AG10803 (cell line): ENCODE results near the gene HES2.
"Not testable (repeated sequence)": the region's sequence is repeated elsewhere in the genome, so short reads cannot be mapped to it uniquely, and the experiment has no call there.

ENCODE experiments used
- DNase-seq: peaks from one replicate; pipeline ENCODE4 v3.0.0; 2010; ENCODE audit warnings: low read depth
- H3K4me3 ChIP-seq: 2 replicates; pipeline ENCODE4 v1.5.1; 2011; ENCODE audit warnings: mild to moderate bottlenecking, low read length, control low read depth
- TF ChIP-seq, protein P1 (sequence below): conservative IDR thresholded peaks from 2 replicates; pipeline ENCODE4 v1.5.1; 2011; ENCODE audit warnings: mild to moderate bottlenecking, low read length, control low read depth, inconsistent platforms

Gene HES2

DNA sequence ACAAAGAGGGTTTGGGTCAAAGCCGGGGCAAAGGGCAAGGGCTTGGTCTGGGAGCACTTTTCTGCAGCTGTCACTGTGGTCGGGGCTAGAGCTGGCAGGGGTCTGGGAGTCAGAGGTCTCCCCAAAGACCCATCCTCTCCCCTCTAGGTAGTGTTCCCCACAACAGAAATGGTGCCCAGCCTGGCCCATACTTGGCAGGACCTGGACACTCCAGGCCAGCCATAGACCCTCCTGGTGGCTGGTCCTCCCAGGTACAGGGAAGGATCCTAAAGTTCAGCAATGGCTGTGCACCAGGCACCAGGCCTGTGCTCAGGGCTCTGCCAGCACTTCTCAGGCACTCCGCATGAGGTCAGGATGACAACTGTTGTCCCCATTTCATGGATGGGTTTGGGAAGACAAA is 15.8 kb upstream of the HES2 start:
- TF ChIP-seq, protein P1, sequence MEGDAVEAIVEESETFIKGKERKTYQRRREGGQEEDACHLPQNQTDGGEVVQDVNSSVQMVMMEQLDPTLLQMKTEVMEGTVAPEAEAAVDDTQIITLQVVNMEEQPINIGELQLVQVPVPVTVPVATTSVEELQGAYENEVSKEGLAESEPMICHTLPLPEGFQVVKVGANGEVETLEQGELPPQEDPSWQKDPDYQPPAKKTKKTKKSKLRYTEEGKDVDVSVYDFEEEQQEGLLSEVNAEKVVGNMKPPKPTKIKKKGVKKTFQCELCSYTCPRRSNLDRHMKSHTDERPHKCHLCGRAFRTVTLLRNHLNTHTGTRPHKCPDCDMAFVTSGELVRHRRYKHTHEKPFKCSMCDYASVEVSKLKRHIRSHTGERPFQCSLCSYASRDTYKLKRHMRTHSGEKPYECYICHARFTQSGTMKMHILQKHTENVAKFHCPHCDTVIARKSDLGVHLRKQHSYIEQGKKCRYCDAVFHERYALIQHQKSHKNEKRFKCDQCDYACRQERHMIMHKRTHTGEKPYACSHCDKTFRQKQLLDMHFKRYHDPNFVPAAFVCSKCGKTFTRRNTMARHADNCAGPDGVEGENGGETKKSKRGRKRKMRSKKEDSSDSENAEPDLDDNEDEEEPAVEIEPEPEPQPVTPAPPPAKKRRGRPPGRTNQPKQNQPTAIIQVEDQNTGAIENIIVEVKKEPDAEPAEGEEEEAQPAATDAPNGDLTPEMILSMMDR = no peak
- H3K4me3 ChIP-seq = no peak overlapping the region
- no peak for DNase-seq

DNA sequence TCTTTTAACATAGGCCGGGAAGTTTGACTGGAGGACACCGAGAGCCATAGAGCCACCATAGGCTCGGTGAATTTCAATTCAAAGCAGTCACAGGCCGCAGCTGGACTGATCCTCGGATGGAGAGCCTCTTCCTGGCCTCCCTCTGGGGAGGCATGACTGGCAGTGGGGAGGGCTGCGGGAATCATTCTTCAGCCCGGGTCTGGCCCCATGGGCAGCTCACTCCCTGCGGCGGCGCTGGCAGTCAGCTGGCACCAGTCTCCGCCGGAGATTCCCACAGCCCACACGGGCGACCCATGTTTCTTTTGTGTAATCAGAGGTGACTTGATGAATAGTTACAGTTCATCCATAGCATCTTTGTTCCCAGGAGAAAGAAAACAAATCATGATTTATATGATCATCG is 15.4 kb upstream of the HES2 start:
- no peak for DNase-seq
- no peak overlapping the region for H3K4me3 ChIP-seq
- TF ChIP-seq, protein P1 = no peak

DNA sequence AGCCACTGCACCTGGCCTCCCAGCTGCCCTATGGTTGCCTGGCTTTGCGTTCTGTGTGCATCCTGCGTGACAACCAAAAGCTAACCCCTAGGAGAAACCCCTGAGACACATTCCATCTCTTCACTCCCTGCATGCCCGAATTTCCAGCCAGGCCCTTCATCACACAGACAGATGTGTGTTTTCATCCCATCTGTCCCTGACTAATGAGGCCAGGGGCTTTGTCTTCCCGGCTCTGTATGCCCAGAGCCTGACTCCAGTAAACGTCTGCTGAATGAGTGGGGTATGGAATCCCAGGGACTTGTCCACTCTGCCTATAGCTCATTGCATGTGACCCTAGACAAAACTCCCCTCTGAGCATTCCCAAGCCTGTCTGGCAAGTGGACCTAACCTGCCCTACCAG is 14.5 kb upstream of the HES2 start:
- DNase-seq = no peak
- no peak overlapping the region for H3K4me3 ChIP-seq
- TF ChIP-seq, protein P1 = no peak

DNA sequence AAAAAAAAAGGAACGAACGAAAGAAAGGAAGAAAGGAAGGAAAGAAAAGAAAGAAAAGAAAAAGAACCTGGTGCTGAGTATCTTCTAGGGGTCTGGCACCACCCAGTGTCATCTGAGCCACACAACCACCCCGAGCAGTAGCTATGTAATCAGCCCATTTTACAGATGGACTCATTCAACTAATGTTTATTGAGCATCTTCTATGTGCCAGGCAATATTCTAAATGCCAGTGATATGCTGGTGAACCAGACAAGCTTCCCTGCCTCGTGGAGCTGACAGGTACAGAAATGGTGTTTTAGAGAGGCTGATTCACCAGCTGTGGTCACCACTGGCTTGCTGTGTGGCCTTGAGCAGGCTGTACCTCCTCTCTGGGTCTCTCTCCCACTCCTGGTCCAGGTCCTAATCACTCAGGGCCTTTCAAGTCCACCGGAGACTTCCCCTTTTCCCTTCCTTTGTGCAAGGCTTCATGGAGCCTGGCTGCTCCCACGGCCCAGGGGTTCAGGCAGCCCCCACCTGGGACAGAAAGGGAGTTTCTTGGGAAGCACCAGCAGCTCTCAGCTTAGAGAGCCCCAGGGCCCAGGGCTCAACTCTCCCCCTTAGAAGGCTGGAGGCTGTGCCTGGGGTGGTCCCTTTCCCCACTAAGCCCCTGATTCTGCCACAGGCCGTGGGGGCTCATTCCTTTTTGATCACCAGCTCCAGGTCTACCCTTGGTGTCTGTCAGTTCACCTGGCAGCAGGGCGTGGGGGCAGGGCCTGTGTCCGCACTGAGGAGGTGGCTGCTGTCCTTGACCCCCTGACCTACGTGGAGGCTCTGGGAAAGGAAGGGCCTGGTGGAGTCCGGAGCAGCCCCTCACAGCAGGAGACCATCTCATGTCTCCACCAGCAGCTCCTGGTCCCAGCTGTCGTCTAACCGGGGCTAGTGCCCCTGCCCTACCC is 12.2 kb upstream of the HES2 start:
- not testable (repeated sequence) for H3K4me3 ChIP-seq, DNase-seq

DNA sequence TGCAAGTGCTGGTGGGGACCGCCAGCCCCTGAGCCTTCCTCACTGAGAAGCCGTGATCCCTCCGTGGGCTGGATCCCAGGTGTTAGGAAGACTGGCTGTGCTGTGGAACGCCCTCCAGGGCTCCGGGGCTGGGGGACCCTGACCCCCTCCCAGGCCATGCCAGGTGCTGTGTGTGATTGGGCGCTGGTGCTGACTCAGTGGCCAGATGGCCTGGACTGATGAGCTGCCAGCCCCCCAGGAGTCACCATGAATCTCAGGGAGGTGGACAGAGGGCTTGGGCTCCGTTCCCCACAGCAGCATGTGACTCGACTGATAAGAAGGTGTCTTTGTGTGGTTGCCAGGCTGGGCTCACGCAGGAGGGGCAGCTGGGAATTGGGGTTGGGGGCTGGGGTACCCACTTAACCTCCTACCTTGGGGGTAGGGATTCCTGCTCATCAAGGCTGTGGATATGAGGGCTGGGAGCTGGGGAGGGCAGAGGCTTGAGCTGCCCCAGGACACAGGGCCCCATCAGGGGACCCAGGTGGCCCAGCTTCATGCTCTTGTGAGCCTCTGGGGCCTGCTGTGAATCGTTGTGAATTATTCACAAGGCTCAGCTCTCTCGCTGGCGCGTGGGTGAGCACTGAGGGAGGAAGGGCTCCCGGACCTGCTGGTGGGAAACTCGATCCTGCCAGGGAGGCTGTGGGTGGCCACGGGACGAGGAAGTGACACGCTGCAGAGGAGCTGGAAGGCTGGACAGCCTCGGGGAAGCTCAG is 10.1 kb upstream of the HES2 start:
- DNase-seq, H3K4me3 ChIP-seq: not testable (repeated sequence)

DNA sequence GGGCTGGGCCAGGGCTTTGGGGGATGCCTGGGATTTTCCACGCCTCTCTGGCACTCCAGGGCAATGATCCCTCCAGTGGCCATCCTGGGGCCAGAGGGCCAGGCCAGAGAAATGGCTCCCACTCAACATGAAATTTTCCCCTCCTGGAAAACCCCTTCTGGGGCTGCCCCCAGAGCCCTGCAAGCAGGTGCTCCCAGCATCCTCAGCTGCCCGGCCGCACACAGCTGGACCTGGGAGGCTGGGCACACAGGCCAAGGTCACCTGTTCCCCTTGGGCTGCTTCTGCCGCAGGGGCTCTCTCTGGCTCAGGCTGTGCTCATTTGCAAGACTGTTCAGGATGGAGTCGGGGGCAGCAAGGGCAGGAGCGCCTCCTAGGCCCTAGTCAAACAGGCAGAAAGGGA is 8.7 kb upstream of the HES2 start:
- not testable (repeated sequence) for H3K4me3 ChIP-seq, DNase-seq

DNA sequence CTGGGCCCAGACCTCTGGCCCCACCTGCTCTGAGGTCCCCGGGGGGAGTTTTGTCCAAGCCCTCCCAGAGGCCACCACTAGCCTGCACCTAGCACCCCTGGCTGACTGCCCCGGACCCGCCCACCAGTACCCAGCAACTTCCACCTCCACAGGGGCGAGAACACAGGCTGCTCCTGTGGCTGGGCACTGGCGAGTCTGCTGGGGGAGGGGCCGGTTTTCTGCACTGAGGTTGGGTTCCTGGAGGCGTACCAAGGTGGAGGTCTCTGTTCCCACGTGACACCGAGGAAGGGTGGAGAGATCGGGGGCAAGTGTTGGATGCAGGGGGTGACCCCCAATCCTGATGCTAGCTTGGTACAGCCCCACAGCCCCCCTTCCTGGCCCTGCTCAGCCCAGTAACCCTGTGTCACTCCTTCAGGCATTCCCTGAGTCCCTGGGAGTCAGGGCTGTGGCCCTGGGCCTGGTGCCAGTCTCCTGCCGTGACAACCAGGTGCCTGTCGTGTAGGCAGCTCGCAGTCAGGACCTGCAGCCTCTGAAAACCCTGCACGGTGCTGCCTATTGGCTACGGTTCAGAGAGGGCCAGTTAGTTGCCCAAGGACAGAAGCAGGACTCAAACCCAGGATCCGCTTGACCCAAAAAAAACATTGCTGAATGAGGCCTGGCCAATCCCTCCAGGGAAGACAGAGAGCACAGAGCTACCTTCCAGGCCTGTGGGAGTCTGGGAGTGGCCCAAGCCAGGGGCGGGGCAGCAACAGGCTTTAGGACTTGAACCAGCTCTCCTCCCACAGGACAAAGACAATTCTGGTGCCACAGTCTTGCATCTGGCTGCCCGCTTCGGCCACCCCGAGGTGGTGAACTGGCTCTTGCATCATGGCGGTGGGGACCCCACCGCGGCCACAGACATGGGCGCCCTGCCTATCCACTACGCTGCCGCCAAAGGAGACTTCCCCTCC is 8.0 kb upstream of the HES2 start:
- TF ChIP-seq, protein P1 = no peak
- no peak for DNase-seq
- no peak overlapping the region for H3K4me3 ChIP-seq

DNA sequence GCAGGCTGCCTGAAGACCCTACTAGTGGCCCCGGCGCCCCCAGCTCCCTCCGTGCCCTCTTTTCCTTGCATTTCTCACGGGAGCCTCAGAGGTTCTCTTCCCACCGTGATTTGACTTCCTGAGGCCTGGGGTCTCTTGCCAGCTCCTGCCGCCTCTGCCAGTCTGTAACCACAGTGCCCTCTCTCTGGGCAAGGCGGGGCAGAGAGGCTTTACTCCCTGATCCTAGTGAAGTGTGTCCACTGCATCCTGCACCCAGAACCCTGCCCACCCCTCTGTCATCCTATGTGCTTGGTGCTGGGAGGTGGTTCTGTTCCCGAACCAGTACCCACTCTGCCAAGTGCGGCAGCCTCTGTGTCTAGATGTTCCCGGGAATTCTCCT is 7.2 kb upstream of the HES2 start:
- TF ChIP-seq, protein P1 = no peak
- no peak overlapping the region for H3K4me3 ChIP-seq
- DNase-seq = no peak
